ENCODE data around the gene SLC25A51. TPM values are rescaled to one million over a fixed set of nuclear protein-coding genes. Genes with fewer than 3 reads are reported as not detected.

Gene SLC25A51
- total RNA-seq, 1 experiment from 2014 or later: 23.4 TPM

DNA sequence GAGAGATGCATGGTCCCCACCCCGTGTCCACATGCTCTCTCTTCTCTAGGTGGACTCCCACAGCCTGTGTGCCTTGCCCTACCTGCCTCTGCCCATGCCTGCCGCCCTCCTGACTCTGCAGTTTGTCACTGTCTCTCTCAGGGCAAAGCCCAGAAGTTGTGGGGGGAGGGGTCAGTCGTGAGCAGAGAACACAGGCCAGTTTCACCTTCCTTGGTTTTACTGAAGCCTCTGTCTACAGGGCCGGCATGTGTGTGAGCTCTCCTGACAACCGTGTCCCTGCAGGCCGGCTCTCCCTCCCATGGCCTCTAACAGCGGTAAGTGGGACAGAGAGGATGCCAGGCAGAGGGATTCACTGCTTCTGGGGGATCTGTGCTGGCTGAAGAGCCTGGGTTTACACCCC, 43.5 kb upstream of the SLC25A51 start:
- POLR2A ChIA-PET: no interaction called here
- intact Hi-C loops (cut with micrococcal nuclease; ENCODE audit: unreplicated experiment): no loop called here
- H3K9me3 ChIP-seq (ENCODE audit: control insufficient read depth, insufficient read depth, low read depth, low read length): no peaks in the 10 kb centered on the region
- H3K4me1 ChIP-seq (ENCODE audit: control insufficient read depth, insufficient read depth, low read length): peaks cover 26% of the 10 kb centered on the region
- ATAC-seq (no peak), DNase-seq (ENCODE audit: low read depth, low spot score) (no peak)
- peaks cover 2% of the 10 kb centered on the region for H3K36me3 ChIP-seq (ENCODE audit: control insufficient read depth, insufficient read depth, low read length)
- H3K27ac ChIP-seq (ENCODE audit: low read length): no peak overlapping the region; the same call in 1 of the 2 replicates
- BruUV-seq (replicated peaks): TSS peak; percentile 37
- CTCF ChIA-PET: no interaction called here
- in situ Hi-C loops (cut with HindIII; ENCODE audit: low pct_unique_long_range_greater_than_20kb, low sequenced_read_pairs): no loop called here
- H3K4me3 ChIP-seq (ENCODE audit: low read depth in 2 of 2, low read length in 2 of 2): no peak overlapping the region
- H3K27me3 ChIP-seq (ENCODE audit: control insufficient read depth, insufficient read depth, low read length): no peaks in the 10 kb centered on the region
- no peak for TF ChIP-seq CTCF (IDR thresholded peaks at IDR 0.05)
- no peak for TF ChIP-seq REST (IDR thresholded peaks at IDR 0.05; ENCODE audit: insufficient read depth in 1 of 2, low read depth in 2 of 2, low read length in 1 of 2)
- TF ChIP-seq TCF7L2 (IDR thresholded peaks at IDR 0.05; ENCODE audit: low read depth, low read length): no peak
- TF ChIP-seq SIN3A (IDR thresholded peaks at IDR 0.05; ENCODE audit: borderline replicate concordance, insufficient read depth, low read depth, low read length): no peak
- no peak for TF ChIP-seq POLR2AphosphoS5 (IDR thresholded peaks at IDR 0.05; ENCODE audit: low read depth, low read length)

DNA sequence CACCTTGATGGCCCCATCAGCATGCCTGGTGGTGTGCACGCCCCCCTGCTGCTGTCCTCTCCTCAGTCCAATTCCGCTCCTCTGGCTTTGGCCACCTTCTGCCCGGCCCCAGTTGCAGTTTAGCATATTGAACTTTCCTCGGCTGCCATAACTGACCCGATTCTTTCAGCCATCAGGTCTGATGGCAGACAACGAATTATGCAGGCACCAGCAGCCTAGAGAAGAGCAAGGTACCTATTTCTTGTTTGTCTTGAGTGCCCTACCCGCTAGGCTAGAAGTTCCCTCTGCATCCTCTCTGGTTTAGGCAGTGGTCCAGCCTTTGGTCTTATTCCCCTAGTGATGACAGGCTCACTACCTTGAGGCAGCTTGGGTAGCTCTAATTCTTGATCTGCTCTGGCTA, 43.0 kb upstream of the SLC25A51 start:
- Histone ChIP-seq H3K4me1 (ENCODE audit: control insufficient read depth, insufficient read depth, low read length) (peaks cover 30% of the 10 kb centered on the region), H3K27me3 (ENCODE audit: control insufficient read depth, insufficient read depth, low read length) (no peaks in the 10 kb centered on the region), H3K36me3 (ENCODE audit: control insufficient read depth, insufficient read depth, low read length) (peaks cover 2% of the 10 kb centered on the region), H3K27ac (ENCODE audit: low read length) (no peak overlapping the region), H3K4me3 (ENCODE audit: low read depth in 2 of 2, low read length in 2 of 2) (no peak overlapping the region), H3K9me3 (ENCODE audit: control insufficient read depth, insufficient read depth, low read depth, low read length) (no peaks in the 10 kb centered on the region)
- ChIA-PET CTCF (no interaction called here), POLR2A (no interaction called here)
- TF ChIP-seq SIN3A (IDR thresholded peaks at IDR 0.05; ENCODE audit: borderline replicate concordance, insufficient read depth, low read depth, low read length): no peak
- TF ChIP-seq TCF7L2 (IDR thresholded peaks at IDR 0.05; ENCODE audit: low read depth, low read length): no peak
- no peak for TF ChIP-seq CTCF (IDR thresholded peaks at IDR 0.05)
- TF ChIP-seq POLR2AphosphoS5 (IDR thresholded peaks at IDR 0.05; ENCODE audit: low read depth, low read length): no peak
- TF ChIP-seq REST (IDR thresholded peaks at IDR 0.05; ENCODE audit: insufficient read depth in 1 of 2, low read depth in 2 of 2, low read length in 1 of 2): no peak
- ATAC-seq: no peak
- in situ Hi-C loops (cut with HindIII; ENCODE audit: low pct_unique_long_range_greater_than_20kb, low sequenced_read_pairs) (no loop called here), intact Hi-C loops (cut with micrococcal nuclease; ENCODE audit: unreplicated experiment) (no loop called here)
- no peak for DNase-seq (ENCODE audit: low read depth, low spot score)
- BruUV-seq (replicated peaks): no TSS peak
